GM23338 (cell line): Measurements from ENCODE around the gene ROBO1. TPM values are rescaled to one million over a fixed set of nuclear protein-coding genes. Genes with fewer than 3 reads are reported as not detected.

Experiments
- ATAC-seq: fragments of 200-7000 bp; cut with Tn5 transposase; 3 replicates; pipeline ENCODE4 v1.9.1; 2020
- DNase-seq: peaks from one replicate; pipeline ENCODE4 v3.0.0-alpha.2; 2015; ENCODE audit warnings: low spot score
- H2AFZ ChIP-seq: fragments of 200-600 bp; sonication (generic); 2 replicates; pipeline ENCODE4 v1.8.0; 2016; ENCODE audit warnings: antibody characterized with exemption, mild to moderate bottlenecking, moderate library complexity
- H3F3A ChIP-seq: fragments of 200-600 bp; sonication (generic); replicated peaks from 2 replicates; pipeline ENCODE4 v1.8.0; 2017; ENCODE audit warnings: antibody characterized with exemption, mixed run types, low read depth
- H3K27ac ChIP-seq: fragments of 200-600 bp; sonication (generic); 2 replicates; pipeline ENCODE4 v1.6.1; 2016; ENCODE audit warnings: low read depth
- H3K27me3 ChIP-seq: fragments of 200-600 bp; sonication (generic); 2 replicates; pipeline ENCODE4 v1.8.0; 2016; ENCODE audit warnings: mild to moderate bottlenecking, mixed run types, moderate library complexity; ENCODE audit not compliant: insufficient read depth
- H3K36me3 ChIP-seq: fragments of 200-600 bp; sonication (generic); 2 replicates; pipeline ENCODE4 v1.8.0; 2016; ENCODE audit warnings: mild to moderate bottlenecking; ENCODE audit not compliant: insufficient read depth
- H3K4me1 ChIP-seq: fragments of 200-600 bp; sonication (generic); 2 replicates; pipeline ENCODE4 v1.8.0; 2016; ENCODE audit warnings: mild to moderate bottlenecking, moderate library complexity; ENCODE audit not compliant: insufficient read depth
- H3K4me2 ChIP-seq: fragments of 200-600 bp; sonication (generic); 2 replicates; pipeline ENCODE4 v1.7.1; 2017; ENCODE audit warnings: mixed run types
- H3K4me3 ChIP-seq: fragments of 200-600 bp; sonication (generic); 2 replicates; pipeline ENCODE4 v1.6.1; 2016; ENCODE audit warnings: mixed run types
- H3K79me2 ChIP-seq: fragments of 200-600 bp; sonication (generic); replicated peaks from 2 replicates; pipeline ENCODE4 v1.8.0; 2017; ENCODE audit warnings: mild to moderate bottlenecking; ENCODE audit not compliant: insufficient read depth
- H3K9me2 ChIP-seq: fragments of 200-600 bp; sonication (generic); 2 replicates; pipeline ENCODE4 v1.8.0; 2017; ENCODE audit not compliant: insufficient read depth
- H4K20me1 ChIP-seq: fragments of 200-600 bp; sonication (generic); replicated peaks from 2 replicates; pipeline ENCODE4 v1.8.0; 2017; ENCODE audit warnings: mild to moderate bottlenecking; ENCODE audit not compliant: insufficient read depth
- H3K27ac Mint-ChIP-seq: 2 replicates; pipeline ENCODE4 v1.8.0; 2020; ENCODE audit warnings: inconsistent platforms, mild to moderate bottlenecking, moderate library complexity, mixed read lengths
- H3K27me3 Mint-ChIP-seq: 3 replicates; pipeline ENCODE4 v1.8.0; 2022; ENCODE audit warnings: low read depth, mild to moderate bottlenecking, moderate library complexity, mixed read lengths, inconsistent platforms; ENCODE audit not compliant: insufficient read depth, poor library complexity
- H3K36me3 Mint-ChIP-seq: 3 replicates; pipeline ENCODE4 v1.8.0; 2021; ENCODE audit warnings: low read depth, mild to moderate bottlenecking, inconsistent platforms, moderate library complexity, mixed read lengths
- H3K4me1 Mint-ChIP-seq: 3 replicates; pipeline ENCODE4 v1.8.0; 2020; ENCODE audit warnings: mild to moderate bottlenecking, inconsistent platforms, mixed read lengths
- H3K4me3 Mint-ChIP-seq: 3 replicates; pipeline ENCODE4 v1.8.0; 2021; ENCODE audit warnings: moderate library complexity, mild to moderate bottlenecking, inconsistent platforms, mixed read lengths
- H3K9me3 Mint-ChIP-seq: 3 replicates; pipeline ENCODE4 v1.8.0; 2020; ENCODE audit warnings: moderate library complexity, mild to moderate bottlenecking, inconsistent platforms, mixed read lengths
- CREB1 ChIP-seq: fragments of 250-450 bp; sonication (Bioruptor Pico); IDR thresholded peaks from 2 replicates; pipeline ENCODE4 v1.5.0; 2020; ENCODE audit warnings: low read depth, mild to moderate bottlenecking, moderate library complexity
- EZH2 ChIP-seq: fragments of 200-600 bp; sonication (generic); IDR thresholded peaks from one replicate; pipeline ENCODE4 v1.8.0; 2017; ENCODE audit warnings: antibody characterized with exemption, mild to moderate bottlenecking, low read depth; ENCODE audit not compliant: unreplicated experiment
- JUNB ChIP-seq: IDR thresholded peaks from one replicate; pipeline ENCODE4 v1.6.1; 2016; ENCODE audit warnings: antibody characterized with exemption; ENCODE audit not compliant: unreplicated experiment
- POLR2AphosphoS5 ChIP-seq: IDR thresholded peaks from 2 replicates; pipeline ENCODE4 v1.6.1; 2016; ENCODE audit warnings: antibody characterized with exemption, low read depth
- polyA plus RNA-seq: library from polyadenylated mRNA; unstranded; fragments of >200 nt; fragmentation: Nextera tagmentation; extraction: Ambion mirVana; gene quantifications from 2 replicates; pipeline ENCODE4 v1.2.1, GENCODE V29; 2016
- total RNA-seq: library from RNA; depleted of rRNA; stranded (reverse); fragments of >200 nt; shearing (Covaris generic); gene quantifications from 2 replicates; pipeline ENCODE4 v1.2.3, GENCODE V29; 2014
- TF ChIP-seq, protein P1 (sequence below): IDR thresholded peaks from one replicate; pipeline ENCODE4 v1.6.1; 2018; ENCODE audit warnings: antibody characterized with exemption; ENCODE audit not compliant: unreplicated experiment
- TF ChIP-seq, protein P2 (sequence below): IDR thresholded peaks from 2 replicates; pipeline ENCODE4 v1.6.1; 2016; ENCODE audit warnings: antibody characterized with exemption
- TF ChIP-seq, protein P3 (sequence below), 2 experiments: fragments of 200-600 bp in 1 of 2; sonication (generic) in 1 of 2; conservative IDR thresholded peaks; 2 replicates each; pipeline versions ENCODE4 v1.5.1 to v1.6.1; 2016 to 2017; ENCODE audit warnings: antibody characterized with exemption in 2 of 2, low read depth in 2 of 2, mild to moderate bottlenecking in 2 of 2, moderate library complexity in 1 of 2
- TF ChIP-seq, protein P4 (sequence below): fragments of 250-450 bp; sonication (Bioruptor Pico); IDR thresholded peaks from 2 replicates; pipeline ENCODE4 v1.5.0; 2020; ENCODE audit warnings: mild to moderate bottlenecking, moderate library complexity

ROBO1 gene
- total and polyA plus RNA-seq, 2 experiments from 2014 or later: 19.2 to 78.3 TPM

DNA sequence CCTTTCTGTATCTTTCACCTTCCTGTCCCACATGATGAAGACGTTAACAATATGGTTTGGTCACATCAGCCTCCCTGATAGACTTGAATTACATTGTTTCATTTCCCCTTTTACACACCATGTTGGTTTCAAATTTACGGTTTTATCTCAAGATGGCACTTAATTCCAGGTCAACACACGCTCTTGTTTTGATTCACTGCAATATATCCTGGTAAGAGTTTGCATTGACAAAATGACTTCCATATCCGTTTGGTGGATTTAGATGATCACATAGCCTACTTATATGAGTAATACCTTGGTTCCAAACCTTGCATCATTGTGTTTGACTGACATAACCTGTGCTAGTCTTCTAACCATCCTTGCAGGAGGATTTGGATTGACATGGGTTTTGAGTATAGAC is 499.4 kb downstream of the ROBO1 start (continued):
- TF ChIP-seq, protein P1, sequence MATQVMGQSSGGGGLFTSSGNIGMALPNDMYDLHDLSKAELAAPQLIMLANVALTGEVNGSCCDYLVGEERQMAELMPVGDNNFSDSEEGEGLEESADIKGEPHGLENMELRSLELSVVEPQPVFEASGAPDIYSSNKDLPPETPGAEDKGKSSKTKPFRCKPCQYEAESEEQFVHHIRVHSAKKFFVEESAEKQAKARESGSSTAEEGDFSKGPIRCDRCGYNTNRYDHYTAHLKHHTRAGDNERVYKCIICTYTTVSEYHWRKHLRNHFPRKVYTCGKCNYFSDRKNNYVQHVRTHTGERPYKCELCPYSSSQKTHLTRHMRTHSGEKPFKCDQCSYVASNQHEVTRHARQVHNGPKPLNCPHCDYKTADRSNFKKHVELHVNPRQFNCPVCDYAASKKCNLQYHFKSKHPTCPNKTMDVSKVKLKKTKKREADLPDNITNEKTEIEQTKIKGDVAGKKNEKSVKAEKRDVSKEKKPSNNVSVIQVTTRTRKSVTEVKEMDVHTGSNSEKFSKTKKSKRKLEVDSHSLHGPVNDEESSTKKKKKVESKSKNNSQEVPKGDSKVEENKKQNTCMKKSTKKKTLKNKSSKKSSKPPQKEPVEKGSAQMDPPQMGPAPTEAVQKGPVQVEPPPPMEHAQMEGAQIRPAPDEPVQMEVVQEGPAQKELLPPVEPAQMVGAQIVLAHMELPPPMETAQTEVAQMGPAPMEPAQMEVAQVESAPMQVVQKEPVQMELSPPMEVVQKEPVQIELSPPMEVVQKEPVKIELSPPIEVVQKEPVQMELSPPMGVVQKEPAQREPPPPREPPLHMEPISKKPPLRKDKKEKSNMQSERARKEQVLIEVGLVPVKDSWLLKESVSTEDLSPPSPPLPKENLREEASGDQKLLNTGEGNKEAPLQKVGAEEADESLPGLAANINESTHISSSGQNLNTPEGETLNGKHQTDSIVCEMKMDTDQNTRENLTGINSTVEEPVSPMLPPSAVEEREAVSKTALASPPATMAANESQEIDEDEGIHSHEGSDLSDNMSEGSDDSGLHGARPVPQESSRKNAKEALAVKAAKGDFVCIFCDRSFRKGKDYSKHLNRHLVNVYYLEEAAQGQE: no peak
- TF ChIP-seq CREB1 (CRISPR knock-in tag) (no peak), POLR2AphosphoS5 (no peak), JUNB (no peak)

DNA sequence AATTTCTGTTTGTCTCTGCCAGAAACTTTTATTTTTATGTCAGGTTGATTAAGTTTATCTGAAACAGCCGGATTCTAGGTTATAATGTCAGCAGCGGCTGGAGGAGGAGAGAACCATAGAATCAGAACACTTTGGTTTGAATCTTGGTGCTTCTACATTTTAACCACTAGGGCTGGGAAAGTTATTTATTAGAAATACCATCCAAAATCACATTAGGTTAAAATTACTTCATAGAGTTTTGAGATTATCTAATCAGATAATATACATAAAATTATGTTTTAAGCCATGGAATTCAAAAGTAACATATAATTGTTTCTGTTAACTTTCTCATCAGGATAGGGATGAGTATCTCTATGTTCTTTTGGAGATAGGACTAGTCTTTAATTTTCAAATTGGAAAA is 502.9 kb downstream of the ROBO1 start:
- Histone ChIP-seq H2AFZ (no peak overlapping the region), H3K36me3 (no peaks in the 10 kb centered on the region), H3K79me2 (no peaks in the 10 kb centered on the region), H3K27ac (no peak overlapping the region), H3K4me2 (no peak overlapping the region), H3K4me1 (peaks cover 3% of the 10 kb centered on the region), H3K4me3 (no peak overlapping the region), H3K27me3 (no peaks in the 10 kb centered on the region), H4K20me1 (no peaks in the 10 kb centered on the region), H3K9me2 (no peaks in the 10 kb centered on the region), H3F3A (no peaks in the 10 kb centered on the region)
- ATAC-seq (no peak), DNase-seq (peak; percentile 17)
- Mint-ChIP-seq H3K4me3 (no peak overlapping the region), H3K9me3 (no peaks in the 10 kb centered on the region), H3K27me3 (no peaks in the 10 kb centered on the region), H3K4me1 (peaks cover 5% of the 10 kb centered on the region; the same call in 2 of the 3 replicates), H3K36me3 (no peaks in the 10 kb centered on the region), H3K27ac (no peak overlapping the region)
- TF ChIP-seq, protein P2, sequence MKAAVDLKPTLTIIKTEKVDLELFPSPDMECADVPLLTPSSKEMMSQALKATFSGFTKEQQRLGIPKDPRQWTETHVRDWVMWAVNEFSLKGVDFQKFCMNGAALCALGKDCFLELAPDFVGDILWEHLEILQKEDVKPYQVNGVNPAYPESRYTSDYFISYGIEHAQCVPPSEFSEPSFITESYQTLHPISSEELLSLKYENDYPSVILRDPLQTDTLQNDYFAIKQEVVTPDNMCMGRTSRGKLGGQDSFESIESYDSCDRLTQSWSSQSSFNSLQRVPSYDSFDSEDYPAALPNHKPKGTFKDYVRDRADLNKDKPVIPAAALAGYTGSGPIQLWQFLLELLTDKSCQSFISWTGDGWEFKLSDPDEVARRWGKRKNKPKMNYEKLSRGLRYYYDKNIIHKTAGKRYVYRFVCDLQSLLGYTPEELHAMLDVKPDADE: no peak
- TF ChIP-seq, protein P3, sequence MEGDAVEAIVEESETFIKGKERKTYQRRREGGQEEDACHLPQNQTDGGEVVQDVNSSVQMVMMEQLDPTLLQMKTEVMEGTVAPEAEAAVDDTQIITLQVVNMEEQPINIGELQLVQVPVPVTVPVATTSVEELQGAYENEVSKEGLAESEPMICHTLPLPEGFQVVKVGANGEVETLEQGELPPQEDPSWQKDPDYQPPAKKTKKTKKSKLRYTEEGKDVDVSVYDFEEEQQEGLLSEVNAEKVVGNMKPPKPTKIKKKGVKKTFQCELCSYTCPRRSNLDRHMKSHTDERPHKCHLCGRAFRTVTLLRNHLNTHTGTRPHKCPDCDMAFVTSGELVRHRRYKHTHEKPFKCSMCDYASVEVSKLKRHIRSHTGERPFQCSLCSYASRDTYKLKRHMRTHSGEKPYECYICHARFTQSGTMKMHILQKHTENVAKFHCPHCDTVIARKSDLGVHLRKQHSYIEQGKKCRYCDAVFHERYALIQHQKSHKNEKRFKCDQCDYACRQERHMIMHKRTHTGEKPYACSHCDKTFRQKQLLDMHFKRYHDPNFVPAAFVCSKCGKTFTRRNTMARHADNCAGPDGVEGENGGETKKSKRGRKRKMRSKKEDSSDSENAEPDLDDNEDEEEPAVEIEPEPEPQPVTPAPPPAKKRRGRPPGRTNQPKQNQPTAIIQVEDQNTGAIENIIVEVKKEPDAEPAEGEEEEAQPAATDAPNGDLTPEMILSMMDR (conservative IDR thresholded peaks at IDR 0.05; ENCODE audit: low read depth in 2 of 2): peak in 1 of 2 experiments; percentile 51; a peak in 2 of 4 replicates

DNA sequence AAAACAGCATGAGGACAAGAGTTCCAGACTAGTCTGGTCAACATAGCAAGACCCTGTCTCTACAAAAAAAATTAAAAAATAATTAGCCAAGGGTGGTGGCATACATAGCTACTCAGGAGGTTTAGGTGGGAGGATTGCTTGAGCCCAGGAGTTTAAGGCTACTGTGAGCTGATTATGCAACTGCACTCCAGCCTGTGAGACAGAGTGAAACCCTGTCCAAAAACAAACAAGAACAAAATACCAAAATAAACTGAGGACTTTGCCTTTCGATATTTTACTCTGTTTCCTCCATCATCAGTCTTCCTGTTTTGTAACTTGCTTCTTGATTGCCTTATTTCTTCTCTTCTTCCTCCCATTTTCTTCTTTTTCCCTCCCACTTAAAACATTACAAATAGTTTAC is 504.4 kb downstream of the ROBO1 start:
- H4K20me1 ChIP-seq: no peaks in the 10 kb centered on the region
- no peak overlapping the region for H3K4me2 ChIP-seq
- no peaks in the 10 kb centered on the region for H3F3A ChIP-seq
- no peak overlapping the region for H3K27ac Mint-ChIP-seq
- H3K4me1 ChIP-seq: no peaks in the 10 kb centered on the region
- H2AFZ ChIP-seq: no peak overlapping the region
- ATAC-seq: no peak
- H3K9me2 ChIP-seq: no peaks in the 10 kb centered on the region
- no peaks in the 10 kb centered on the region for H3K36me3 Mint-ChIP-seq
- H3K79me2 ChIP-seq: no peaks in the 10 kb centered on the region
- no peak for DNase-seq
- no peaks in the 10 kb centered on the region for H3K27me3 Mint-ChIP-seq
- no peaks in the 10 kb centered on the region for H3K36me3 ChIP-seq
- no peak overlapping the region for H3K27ac ChIP-seq
- H3K4me1 Mint-ChIP-seq: no peaks in the 10 kb centered on the region
- no peak overlapping the region for H3K4me3 Mint-ChIP-seq
- H3K9me3 Mint-ChIP-seq: no peaks in the 10 kb centered on the region
- H3K4me3 ChIP-seq: no peak overlapping the region
- H3K27me3 ChIP-seq: no peaks in the 10 kb centered on the region
- TF ChIP-seq EZH2: no peak
- TF ChIP-seq, protein P4, sequence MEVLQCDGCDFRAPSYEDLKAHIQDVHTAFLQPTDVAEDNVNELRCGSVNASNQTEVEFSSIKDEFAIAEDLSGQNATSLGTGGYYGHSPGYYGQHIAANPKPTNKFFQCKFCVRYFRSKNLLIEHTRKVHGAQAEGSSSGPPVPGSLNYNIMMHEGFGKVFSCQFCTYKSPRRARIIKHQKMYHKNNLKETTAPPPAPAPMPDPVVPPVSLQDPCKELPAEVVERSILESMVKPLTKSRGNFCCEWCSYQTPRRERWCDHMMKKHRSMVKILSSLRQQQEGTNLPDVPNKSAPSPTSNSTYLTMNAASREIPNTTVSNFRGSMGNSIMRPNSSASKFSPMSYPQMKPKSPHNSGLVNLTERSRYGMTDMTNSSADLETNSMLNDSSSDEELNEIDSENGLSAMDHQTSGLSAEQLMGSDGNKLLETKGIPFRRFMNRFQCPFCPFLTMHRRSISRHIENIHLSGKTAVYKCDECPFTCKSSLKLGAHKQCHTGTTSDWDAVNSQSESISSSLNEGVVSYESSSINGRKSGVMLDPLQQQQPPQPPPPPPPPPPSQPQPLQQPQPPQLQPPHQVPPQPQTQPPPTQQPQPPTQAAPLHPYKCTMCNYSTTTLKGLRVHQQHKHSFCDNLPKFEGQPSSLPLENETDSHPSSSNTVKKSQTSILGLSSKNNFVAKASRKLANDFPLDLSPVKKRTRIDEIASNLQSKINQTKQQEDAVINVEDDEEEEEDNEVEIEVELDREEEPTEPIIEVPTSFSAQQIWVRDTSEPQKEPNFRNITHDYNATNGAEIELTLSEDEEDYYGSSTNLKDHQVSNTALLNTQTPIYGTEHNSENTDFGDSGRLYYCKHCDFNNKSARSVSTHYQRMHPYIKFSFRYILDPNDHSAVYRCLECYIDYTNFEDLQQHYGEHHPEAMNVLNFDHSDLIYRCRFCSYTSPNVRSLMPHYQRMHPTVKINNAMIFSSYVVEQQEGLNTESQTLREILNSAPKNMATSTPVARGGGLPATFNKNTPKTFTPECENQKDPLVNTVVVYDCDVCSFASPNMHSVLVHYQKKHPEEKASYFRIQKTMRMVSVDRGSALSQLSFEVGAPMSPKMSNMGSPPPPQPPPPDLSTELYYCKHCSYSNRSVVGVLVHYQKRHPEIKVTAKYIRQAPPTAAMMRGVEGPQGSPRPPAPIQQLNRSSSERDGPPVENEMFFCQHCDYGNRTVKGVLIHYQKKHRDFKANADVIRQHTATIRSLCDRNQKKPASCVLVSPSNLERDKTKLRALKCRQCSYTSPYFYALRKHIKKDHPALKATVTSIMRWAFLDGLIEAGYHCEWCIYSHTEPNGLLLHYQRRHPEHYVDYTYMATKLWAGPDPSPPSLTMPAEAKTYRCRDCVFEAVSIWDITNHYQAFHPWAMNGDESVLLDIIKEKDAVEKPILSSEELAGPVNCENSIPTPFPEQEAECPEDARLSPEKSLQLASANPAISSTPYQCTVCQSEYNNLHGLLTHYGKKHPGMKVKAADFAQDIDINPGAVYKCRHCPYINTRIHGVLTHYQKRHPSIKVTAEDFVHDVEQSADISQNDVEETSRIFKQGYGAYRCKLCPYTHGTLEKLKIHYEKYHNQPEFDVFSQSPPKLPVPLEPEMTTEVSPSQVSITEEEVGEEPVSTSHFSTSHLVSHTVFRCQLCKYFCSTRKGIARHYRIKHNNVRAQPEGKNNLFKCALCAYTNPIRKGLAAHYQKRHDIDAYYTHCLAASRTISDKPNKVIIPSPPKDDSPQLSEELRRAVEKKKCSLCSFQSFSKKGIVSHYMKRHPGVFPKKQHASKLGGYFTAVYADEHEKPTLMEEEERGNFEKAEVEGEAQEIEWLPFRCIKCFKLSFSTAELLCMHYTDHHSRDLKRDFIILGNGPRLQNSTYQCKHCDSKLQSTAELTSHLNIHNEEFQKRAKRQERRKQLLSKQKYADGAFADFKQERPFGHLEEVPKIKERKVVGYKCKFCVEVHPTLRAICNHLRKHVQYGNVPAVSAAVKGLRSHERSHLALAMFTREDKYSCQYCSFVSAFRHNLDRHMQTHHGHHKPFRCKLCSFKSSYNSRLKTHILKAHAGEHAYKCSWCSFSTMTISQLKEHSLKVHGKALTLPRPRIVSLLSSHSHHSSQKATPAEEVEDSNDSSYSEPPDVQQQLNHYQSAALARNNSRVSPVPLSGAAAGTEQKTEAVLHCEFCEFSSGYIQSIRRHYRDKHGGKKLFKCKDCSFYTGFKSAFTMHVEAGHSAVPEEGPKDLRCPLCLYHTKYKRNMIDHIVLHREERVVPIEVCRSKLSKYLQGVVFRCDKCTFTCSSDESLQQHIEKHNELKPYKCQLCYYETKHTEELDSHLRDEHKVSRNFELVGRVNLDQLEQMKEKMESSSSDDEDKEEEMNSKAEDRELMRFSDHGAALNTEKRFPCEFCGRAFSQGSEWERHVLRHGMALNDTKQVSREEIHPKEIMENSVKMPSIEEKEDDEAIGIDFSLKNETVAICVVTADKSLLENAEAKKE (CRISPR knock-in tag): no peak
- no peak for TF ChIP-seq POLR2AphosphoS5
